ENCODE data around the gene MAPK12. TPM values are rescaled to one million over a fixed set of nuclear protein-coding genes. Genes with fewer than 3 reads are reported as not detected.

The MAPK12 gene
- total RNA-seq, 2 donors from 2014 or later = 3.9 to 4.6 TPM

- Histone ChIP-seq H3K4me1 (peaks cover 68% of the 10 kb centered on the region), H3K9me3 (no peaks in the 10 kb centered on the region), H3K4me3 (peak overlapping the region; percentile 26 to 87), H3K36me3 (replicated peaks in 1 of 2; ENCODE audit: insufficient read depth in 1 of 2, low read depth in 2 of 2) (no peaks in the 10 kb centered on the region), H3K27ac (peak overlapping the region; percentile 82 to 91 (median 87)), H3K27me3 (no peaks in the 10 kb centered on the region)
- intact Hi-C loops (cut with DNase I) = no loop called here
- 7 to 16% methylated on average over 4 to 21 of the region's 21 CpGs for WGBS, 2 donors
- peak; percentile 62 for ATAC-seq
- TF ChIP-seq POLR2A (IDR thresholded peaks at IDR 0.05) = peak; percentile 14 to 72 (median 72)
- TF ChIP-seq, protein P1, sequence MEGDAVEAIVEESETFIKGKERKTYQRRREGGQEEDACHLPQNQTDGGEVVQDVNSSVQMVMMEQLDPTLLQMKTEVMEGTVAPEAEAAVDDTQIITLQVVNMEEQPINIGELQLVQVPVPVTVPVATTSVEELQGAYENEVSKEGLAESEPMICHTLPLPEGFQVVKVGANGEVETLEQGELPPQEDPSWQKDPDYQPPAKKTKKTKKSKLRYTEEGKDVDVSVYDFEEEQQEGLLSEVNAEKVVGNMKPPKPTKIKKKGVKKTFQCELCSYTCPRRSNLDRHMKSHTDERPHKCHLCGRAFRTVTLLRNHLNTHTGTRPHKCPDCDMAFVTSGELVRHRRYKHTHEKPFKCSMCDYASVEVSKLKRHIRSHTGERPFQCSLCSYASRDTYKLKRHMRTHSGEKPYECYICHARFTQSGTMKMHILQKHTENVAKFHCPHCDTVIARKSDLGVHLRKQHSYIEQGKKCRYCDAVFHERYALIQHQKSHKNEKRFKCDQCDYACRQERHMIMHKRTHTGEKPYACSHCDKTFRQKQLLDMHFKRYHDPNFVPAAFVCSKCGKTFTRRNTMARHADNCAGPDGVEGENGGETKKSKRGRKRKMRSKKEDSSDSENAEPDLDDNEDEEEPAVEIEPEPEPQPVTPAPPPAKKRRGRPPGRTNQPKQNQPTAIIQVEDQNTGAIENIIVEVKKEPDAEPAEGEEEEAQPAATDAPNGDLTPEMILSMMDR (IDR thresholded peaks at IDR 0.05) = no peak
- DNase-seq = peak; percentile 79 to 93 (median 85)
Measured at GRCh38 chr22:50305923-50306566, 44.6 kb upstream of the MAPK12 start.

DNA sequence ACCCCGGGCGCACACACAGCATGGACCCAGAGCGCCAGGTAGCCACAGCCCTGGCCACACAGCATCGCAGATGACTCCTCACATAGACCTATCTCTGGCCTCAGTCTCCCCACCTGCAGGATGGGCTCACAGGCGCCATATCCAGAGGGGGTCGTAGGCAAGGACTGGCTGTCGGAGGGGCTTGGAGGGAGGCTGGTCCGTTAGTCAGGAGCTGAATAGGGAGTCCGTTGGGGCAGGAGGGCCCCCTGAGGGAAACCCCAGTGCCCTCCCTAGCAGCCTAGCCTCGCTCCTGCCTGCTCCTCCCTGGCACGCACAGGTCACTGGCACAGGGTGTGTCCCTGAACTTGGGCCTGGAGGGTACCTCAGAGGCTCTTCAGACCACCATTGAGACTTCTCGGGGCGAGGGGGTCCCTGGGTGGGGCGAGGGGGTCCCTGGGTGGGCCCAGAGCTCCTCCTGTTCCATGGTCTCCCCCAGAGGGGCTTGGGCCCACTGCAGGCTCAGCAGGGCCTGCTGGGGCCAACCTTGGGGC is 44.0 kb upstream of the MAPK12 start:
- no peak for DNase-seq
- 49 to 59% methylated on average over 4 to 11 of the region's 14 CpGs for WGBS, 2 donors

DNA sequence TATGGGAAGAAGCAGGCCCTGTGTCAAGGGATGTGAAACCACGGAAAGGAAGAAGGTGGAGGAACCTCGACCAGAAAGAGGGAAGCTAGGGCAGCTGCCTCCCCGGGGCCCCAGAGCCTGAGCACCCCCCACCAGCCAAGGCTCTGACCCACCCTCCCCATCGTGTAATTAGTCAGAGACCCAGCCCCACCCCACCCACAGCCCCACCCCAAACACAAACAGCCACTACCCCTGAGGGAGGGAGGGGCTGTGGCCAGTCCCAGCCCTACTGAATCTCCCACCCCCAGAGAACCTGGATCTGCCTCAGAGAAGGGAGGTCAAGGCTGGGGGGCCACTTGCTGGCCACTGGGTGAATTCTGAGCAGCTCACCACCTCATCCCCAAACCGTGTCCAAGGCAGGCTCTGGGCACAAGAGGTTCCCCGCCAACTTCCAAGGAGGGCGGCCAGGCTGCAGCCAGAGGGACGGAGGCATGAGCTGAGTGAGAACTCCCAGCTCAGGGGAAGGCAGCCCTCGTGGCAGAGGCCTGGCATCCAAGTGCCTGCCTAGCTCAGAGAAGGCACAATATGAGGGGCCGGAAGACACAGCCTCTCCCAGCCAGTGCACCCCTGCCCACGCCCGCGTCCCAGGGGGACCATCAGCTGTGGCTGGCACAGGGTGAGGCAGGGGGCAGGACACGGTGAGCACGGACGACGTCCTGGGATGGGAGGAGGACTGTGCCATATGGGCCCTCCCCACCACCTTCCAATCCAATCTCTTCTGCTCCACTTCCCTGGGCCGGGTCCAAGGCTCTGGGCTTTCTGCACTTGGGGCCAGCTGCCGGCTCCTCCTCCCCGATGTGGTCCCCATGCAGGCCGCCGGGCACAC is 43.3 kb upstream of the MAPK12 start:
- peaks cover 81% of the 10 kb centered on the region for H3K4me1 ChIP-seq
- intact Hi-C loops (cut with DNase I) = no loop called here
- DNase-seq (peak in 3 of 4 donors; percentile 56 to 66 (median 59)), ATAC-seq (no peak)
- H3K9me3 ChIP-seq = no peaks in the 10 kb centered on the region
- H3K36me3 ChIP-seq (replicated peaks in 1 of 2; ENCODE audit: insufficient read depth in 1 of 2, low read depth in 2 of 2) = no peaks in the 10 kb centered on the region
- no peak for TF ChIP-seq POLR2A (IDR thresholded peaks at IDR 0.05)
- TF ChIP-seq, protein P1 (IDR thresholded peaks at IDR 0.05) = no peak
- WGBS, 2 donors = 53 to 56% methylated on average over 20 to 22 of the region's 22 CpGs
- peak overlapping the region; percentile 82 to 91 (median 87) for H3K27ac ChIP-seq
- H3K27me3 ChIP-seq = no peaks in the 10 kb centered on the region
- no peak overlapping the region for H3K4me3 ChIP-seq

More for the DNA sequence above, 44.0 kb upstream of the MAPK12 start:
- Histone ChIP-seq H3K4me1 (peaks cover 74% of the 10 kb centered on the region), H3K4me3 (no peak overlapping the region), H3K27ac (peak overlapping the region; percentile 82 to 91 (median 87)), H3K9me3 (no peaks in the 10 kb centered on the region), H3K27me3 (no peaks in the 10 kb centered on the region), H3K36me3 (replicated peaks in 1 of 2; ENCODE audit: insufficient read depth in 1 of 2, low read depth in 2 of 2) (no peaks in the 10 kb centered on the region)
- ATAC-seq = no peak
- intact Hi-C loops (cut with DNase I) = no loop called here
- TF ChIP-seq, protein P1 (IDR thresholded peaks at IDR 0.05) = no peak
- TF ChIP-seq POLR2A (IDR thresholded peaks at IDR 0.05) = no peak

DNA sequence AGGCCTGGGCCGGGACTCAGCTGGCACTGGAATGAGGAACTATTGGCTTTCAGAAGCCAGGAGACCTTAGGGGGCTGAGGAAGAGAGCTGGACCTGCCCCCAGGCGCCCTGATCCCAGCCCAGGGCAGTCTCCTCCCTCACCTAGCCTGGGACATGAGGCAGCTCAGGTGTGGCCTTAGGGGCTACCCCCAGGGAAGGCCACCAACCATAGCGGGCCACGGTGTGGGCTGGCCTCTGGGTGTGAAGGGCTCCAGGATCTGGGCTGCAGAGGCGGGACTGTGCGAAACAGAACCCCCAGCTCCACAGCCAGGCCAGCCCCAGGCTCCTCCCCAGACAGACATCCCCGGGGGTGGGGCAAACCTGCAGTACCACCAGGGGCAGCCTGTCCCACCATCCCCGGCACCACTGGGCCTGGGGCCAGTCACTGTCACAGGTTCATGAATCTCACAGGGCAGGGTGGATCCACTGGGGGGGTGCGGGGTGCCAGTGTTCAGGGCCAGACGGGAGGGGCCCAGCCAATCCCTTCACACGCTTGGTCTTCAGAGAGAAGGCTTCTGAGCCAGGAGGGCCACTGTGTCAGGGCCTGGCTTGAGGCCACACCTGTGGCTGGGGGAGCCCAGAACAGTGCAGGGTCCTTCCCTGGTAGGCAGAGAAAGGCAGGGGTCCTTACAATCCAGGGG is 42.5 kb upstream of the MAPK12 start:
- intact Hi-C loops (cut with DNase I) = no loop called here
- Histone ChIP-seq H3K9me3 (no peaks in the 10 kb centered on the region), H3K27ac (peak overlapping the region; percentile 82 to 91 (median 87)), H3K4me3 (no peak overlapping the region), H3K36me3 (replicated peaks in 1 of 2; ENCODE audit: insufficient read depth in 1 of 2, low read depth in 2 of 2) (no peaks in the 10 kb centered on the region), H3K4me1 (peaks cover 79% of the 10 kb centered on the region), H3K27me3 (no peaks in the 10 kb centered on the region)
- ATAC-seq = peak; percentile 32
- DNase-seq = peak; percentile 47 to 73 (median 59)
- 59 to 67% methylated on average over 3 to 9 of the region's 11 CpGs for WGBS, 2 donors
- TF ChIP-seq, protein P1 (IDR thresholded peaks at IDR 0.05) = no peak
- TF ChIP-seq POLR2A (IDR thresholded peaks at IDR 0.05) = peak; percentile 20 to 62 (median 45)
